ENCODE results near the gene ZNF236. TPM values are rescaled to one million over a fixed set of nuclear protein-coding genes. Genes with fewer than 3 reads are reported as not detected.
"Not testable (repeated sequence)": the region's sequence is repeated elsewhere in the genome, so short reads cannot be mapped to it uniquely, and the experiment has no call there.

ZNF236 gene
- polyA plus RNA-seq, 3 donors: 1.7 to 6.5 (median 2.4) TPM

- H3K36me3 ChIP-seq (replicated peaks in 1 of 2; ENCODE audit: control insufficient read depth in 1 of 2, insufficient read depth in 2 of 2, low read length in 2 of 2): peaks cover 24 to 61% of the 10 kb centered on the region in 2 donors
- WGBS (ENCODE audit: insufficient coverage): no CpG with 5 or more reads among the region's 2 CpGs
- DNase-seq: no peak
- H3K36me3 Mint-ChIP-seq: peaks cover 53 to 55% of the 10 kb centered on the region in 2 donors
- H3K79me2 ChIP-seq (ENCODE audit: insufficient read depth, low read length): no peaks in the 10 kb centered on the region
- no peak overlapping the region for H3K4me2 ChIP-seq (replicated peaks; ENCODE audit: extremely low read depth, low read length, poor library complexity, severe bottlenecking)
- no peak overlapping the region for H3K27ac ChIP-seq (ENCODE audit: low read depth in 1 of 2, low read length in 2 of 2)
- H3K27me3 Mint-ChIP-seq (ENCODE audit: low read depth in 3 of 3): no peaks in the 10 kb centered on the region
- no peaks in the 10 kb centered on the region for H3K9me3 ChIP-seq (replicated peaks in 1 of 2; ENCODE audit: control insufficient read depth in 1 of 2, insufficient read depth in 1 of 2, low read length in 2 of 2)
- H3K9ac ChIP-seq (ENCODE audit: insufficient read depth, low read length, poor library complexity, severe bottlenecking): no peak overlapping the region
- no peak for TF ChIP-seq CTCF (IDR thresholded peaks at IDR 0.05)
- peaks cover 9% of the 10 kb centered on the region for H3K4me1 Mint-ChIP-seq
- no peaks in the 10 kb centered on the region for H4K20me1 ChIP-seq (ENCODE audit: insufficient read depth, low read length)
- H3K4me3 Mint-ChIP-seq: no peak overlapping the region
- peaks cover 0 to 1% (median 0%) of the 10 kb centered on the region in 7 donors for H3K9me3 Mint-ChIP-seq
- H3K27me3 ChIP-seq (ENCODE audit: control insufficient read depth in 2 of 2, insufficient read depth in 2 of 2, low read length in 2 of 2): no peaks in the 10 kb centered on the region
- intact Hi-C loops (cut with micrococcal nuclease): no loop called here
- H3K27ac Mint-ChIP-seq: peak overlapping the region in 1 of 7 donors; percentile 2
- H2AFZ ChIP-seq (ENCODE audit: insufficient read depth, low read depth, low read length, poor library complexity, severe bottlenecking): no peak overlapping the region
- no peak overlapping the region for H3K4me3 ChIP-seq (replicated peaks in 1 of 3; ENCODE audit: low read depth in 2 of 3, low read length in 3 of 3)
- no peaks in the 10 kb centered on the region for H3K4me1 ChIP-seq (ENCODE audit: control insufficient read depth in 1 of 2, insufficient read depth in 2 of 2, low read length in 2 of 2)
Measured at GRCh38 chr18:76963936-76964335, 141.6 kb downstream of the ZNF236 start.

GRCh38 chr18:76965555-76966151 is 143.3 kb downstream of the ZNF236 start:
- H3K27me3 Mint-ChIP-seq (ENCODE audit: low read depth in 3 of 3); H3K4me3 ChIP-seq (replicated peaks in 1 of 3; ENCODE audit: low read depth in 2 of 3, low read length in 3 of 3); H3K9ac ChIP-seq (ENCODE audit: insufficient read depth, low read length, poor library complexity, severe bottlenecking); DNase-seq; H3K9me3 ChIP-seq (replicated peaks in 1 of 2; ENCODE audit: control insufficient read depth in 1 of 2, insufficient read depth in 1 of 2, low read length in 2 of 2); H3K27ac Mint-ChIP-seq; H3K27me3 ChIP-seq (ENCODE audit: control insufficient read depth in 2 of 2, insufficient read depth in 2 of 2, low read length in 2 of 2); H3K9me3 Mint-ChIP-seq; H3K4me2 ChIP-seq (replicated peaks; ENCODE audit: extremely low read depth, low read length, poor library complexity, severe bottlenecking); H3K4me1 ChIP-seq (ENCODE audit: control insufficient read depth in 1 of 2, insufficient read depth in 2 of 2, low read length in 2 of 2); H2AFZ ChIP-seq (ENCODE audit: insufficient read depth, low read depth, low read length, poor library complexity, severe bottlenecking); H3K27ac ChIP-seq (ENCODE audit: low read depth in 1 of 2, low read length in 2 of 2); H3K4me3 Mint-ChIP-seq; intact Hi-C loops (cut with micrococcal nuclease); H4K20me1 ChIP-seq (ENCODE audit: insufficient read depth, low read length); H3K4me1 Mint-ChIP-seq; H3K79me2 ChIP-seq (ENCODE audit: insufficient read depth, low read length): not testable (repeated sequence)
- peaks cover 10 to 50% of the 10 kb centered on the region in 2 donors for H3K36me3 ChIP-seq (replicated peaks in 1 of 2; ENCODE audit: control insufficient read depth in 1 of 2, insufficient read depth in 2 of 2, low read length in 2 of 2)
- H3K36me3 Mint-ChIP-seq: peaks cover 41% of the 10 kb centered on the region in 2 donors
- WGBS (ENCODE audit: insufficient coverage): 98% methylated on average over 8 of the region's 11 CpGs

GRCh38 chr18:76967299-76967698 is 144.9 kb downstream of the ZNF236 start:
- H3K27ac ChIP-seq (ENCODE audit: low read depth in 1 of 2, low read length in 2 of 2): peak overlapping the region in 1 of 2 donors; percentile 51
- not testable (repeated sequence) for DNase-seq

More at GRCh38 chr18:76967299-76967698, 144.9 kb downstream of the ZNF236 start:
- H3K27me3 Mint-ChIP-seq (ENCODE audit: low read depth in 3 of 3); H3K4me3 Mint-ChIP-seq; H3K27ac Mint-ChIP-seq; H4K20me1 ChIP-seq (ENCODE audit: insufficient read depth, low read length); H3K9me3 Mint-ChIP-seq; H2AFZ ChIP-seq (ENCODE audit: insufficient read depth, low read depth, low read length, poor library complexity, severe bottlenecking); H3K4me2 ChIP-seq (replicated peaks; ENCODE audit: extremely low read depth, low read length, poor library complexity, severe bottlenecking); H3K4me3 ChIP-seq (replicated peaks in 1 of 3; ENCODE audit: low read depth in 2 of 3, low read length in 3 of 3); H3K9ac ChIP-seq (ENCODE audit: insufficient read depth, low read length, poor library complexity, severe bottlenecking); H3K9me3 ChIP-seq (replicated peaks in 1 of 2; ENCODE audit: control insufficient read depth in 1 of 2, insufficient read depth in 1 of 2, low read length in 2 of 2); intact Hi-C loops (cut with micrococcal nuclease); H3K79me2 ChIP-seq (ENCODE audit: insufficient read depth, low read length); H3K4me1 ChIP-seq (ENCODE audit: control insufficient read depth in 1 of 2, insufficient read depth in 2 of 2, low read length in 2 of 2); H3K27me3 ChIP-seq (ENCODE audit: control insufficient read depth in 2 of 2, insufficient read depth in 2 of 2, low read length in 2 of 2): not testable (repeated sequence)
- Mint-ChIP-seq H3K36me3 (peaks cover 33 to 35% of the 10 kb centered on the region in 2 donors), H3K4me1 (peaks cover 10% of the 10 kb centered on the region)
- peaks cover 7 to 37% of the 10 kb centered on the region in 2 donors for H3K36me3 ChIP-seq (replicated peaks in 1 of 2; ENCODE audit: control insufficient read depth in 1 of 2, insufficient read depth in 2 of 2, low read length in 2 of 2)
